GM12873 (cell line): Measurements from ENCODE around the gene CAMK2N2.

Experiments used
- CTCF ChIP-seq: IDR thresholded peaks from 2 replicates; pipeline ENCODE4 v1.5.1; 2012; ENCODE audit warnings: low read depth, mild to moderate bottlenecking, moderate library complexity, low read length, control low read depth; ENCODE audit not compliant: insufficient read depth; ENCODE audit errors: missing control alignments

CAMK2N2 gene

GRCh38 chr3:184241447-184242296 lies 19.7 kb downstream of the CAMK2N2 start:
- peak; percentile 54 for TF ChIP-seq CTCF

- no peak for TF ChIP-seq CTCF
Measured at GRCh38 chr3:184241141-184241446, 20.3 kb downstream of the CAMK2N2 start.

GRCh38 chr3:184240384-184241140 lies 20.8 kb downstream of the CAMK2N2 start:
- no peak for TF ChIP-seq CTCF

- no peak for TF ChIP-seq CTCF
Measured at GRCh38 chr3:184239708-184240107, 21.6 kb downstream of the CAMK2N2 start.

GRCh38 chr3:184239221-184239620 lies 22.1 kb downstream of the CAMK2N2 start:
- no peak for TF ChIP-seq CTCF

- TF ChIP-seq CTCF: no peak
Measured at GRCh38 chr3:184238246-184238818, 23.0 kb downstream of the CAMK2N2 start.

GRCh38 chr3:184237807-184238206 lies 23.5 kb downstream of the CAMK2N2 start:
- no peak for TF ChIP-seq CTCF
